NK-92 (cell line): ENCODE data around the gene JARID2.
"Not testable (repeated sequence)": the region's sequence is repeated elsewhere in the genome, so short reads cannot be mapped to it uniquely, and the experiment has no call there.

ENCODE experiments used
- DNase-seq: peaks from one replicate; lab custom pipeline; 2025; ENCODE audit not compliant: unreplicated experiment; lab: John Stamatoyannopoulos, UW

JARID2 gene

DNA sequence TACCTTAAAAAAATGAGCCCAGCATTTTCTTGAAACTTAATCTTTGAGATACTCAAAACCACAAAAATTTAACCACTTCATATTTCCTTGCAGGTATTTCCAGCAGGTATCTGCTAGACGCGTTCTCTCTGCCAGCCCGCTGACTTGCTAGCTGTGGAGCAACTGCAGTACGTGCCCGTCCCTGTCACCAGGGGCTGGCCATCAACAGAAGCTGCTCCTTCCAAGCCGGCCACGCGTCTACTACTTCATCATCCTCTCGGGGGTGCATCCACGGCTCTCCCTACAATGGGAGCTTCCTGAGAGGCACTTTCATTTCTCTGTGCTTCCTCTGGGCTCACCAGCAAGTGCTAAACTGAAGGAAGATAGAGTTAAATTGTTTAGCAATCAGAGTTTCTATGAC lies 284.5 kb downstream of the JARID2 start:
- no peak for DNase-seq

DNA sequence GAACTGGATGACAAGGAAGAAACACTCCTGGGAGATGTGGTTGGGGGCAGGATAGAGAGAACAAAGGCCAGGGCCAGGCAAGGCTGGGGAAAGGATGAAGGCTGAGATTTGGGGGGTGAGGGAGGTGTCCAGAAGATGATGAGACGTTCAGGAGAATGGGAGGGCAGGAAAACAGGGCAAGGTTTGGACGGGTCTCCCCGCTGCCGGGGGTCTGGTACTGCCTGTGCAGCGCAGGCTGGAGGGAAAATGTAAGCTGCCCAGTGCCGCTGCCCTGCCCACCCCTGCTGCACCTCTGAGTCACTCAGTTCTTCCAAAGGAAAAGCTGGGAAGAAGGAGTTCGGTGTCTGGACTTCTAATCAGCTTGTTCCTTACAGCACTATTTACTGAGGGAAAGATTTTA lies 286.1 kb downstream of the JARID2 start:
- no peak for DNase-seq

GRCh38 chr6:15533379-15534026 lies 287.6 kb downstream of the JARID2 start:
- DNase-seq = no peak

DNA sequence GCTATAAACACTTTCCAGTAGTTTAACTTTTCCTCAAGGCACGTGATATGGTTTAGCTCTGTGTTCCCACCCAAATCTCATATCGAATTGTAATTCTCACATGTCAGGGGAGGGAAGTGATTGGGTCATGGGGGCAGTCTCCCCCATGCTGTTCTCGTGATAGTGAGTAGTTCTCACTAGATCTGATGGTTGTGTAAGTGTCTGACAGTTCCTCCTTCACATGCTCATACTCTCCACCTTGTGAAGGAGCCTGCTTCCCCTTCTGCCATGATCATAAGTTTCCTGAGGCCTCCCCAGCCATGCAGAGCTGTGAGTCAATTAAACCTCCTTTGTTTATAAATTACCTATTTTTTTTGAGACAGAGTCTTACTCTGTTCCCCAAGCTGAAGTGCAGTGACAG lies 289.1 kb downstream of the JARID2 start:
- DNase-seq = no peak

GRCh38 chr6:15535495-15536197 lies 289.8 kb downstream of the JARID2 start:
- no peak for DNase-seq

DNA sequence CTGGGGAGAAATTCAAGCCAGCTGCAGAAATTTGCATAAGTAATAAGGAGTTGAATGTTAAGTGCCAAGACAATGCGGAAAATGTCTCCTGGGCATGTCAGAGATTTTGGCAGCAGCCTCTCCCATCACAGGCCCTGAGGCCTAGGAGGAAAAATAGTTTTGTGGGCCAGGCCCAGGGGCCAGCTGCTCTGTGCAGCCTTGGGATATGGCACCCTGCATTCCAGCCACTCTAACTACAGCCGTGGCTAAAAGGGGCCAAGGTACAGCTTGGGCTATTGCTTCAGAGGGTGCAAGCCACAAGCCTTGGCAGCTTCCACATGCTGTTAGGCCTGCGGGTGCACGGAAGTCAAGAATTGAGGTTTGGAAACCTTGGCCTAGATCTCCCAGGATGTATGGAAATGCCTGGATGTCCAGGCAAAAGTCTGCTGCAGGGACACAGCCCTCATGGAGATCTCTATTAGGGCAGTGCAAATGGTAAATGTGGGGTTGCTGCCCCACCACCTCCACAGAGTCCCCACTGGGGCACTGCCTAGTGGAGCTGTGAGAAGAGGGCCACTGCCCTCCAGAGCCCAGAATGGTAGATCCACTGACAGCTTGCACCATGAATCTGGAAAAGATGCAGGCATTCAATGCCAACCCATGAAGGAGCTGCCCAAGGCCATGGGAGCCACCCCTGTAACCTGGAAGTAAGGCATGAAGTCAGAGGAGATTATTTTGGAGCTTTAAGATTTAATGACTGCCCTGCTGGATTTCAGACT lies 290.5 kb downstream of the JARID2 start:
- DNase-seq = no peak

- DNase-seq = no peak
These were observed 292.2 kb downstream of the JARID2 start for GRCh38 chr6:15538106-15538505.

DNA sequence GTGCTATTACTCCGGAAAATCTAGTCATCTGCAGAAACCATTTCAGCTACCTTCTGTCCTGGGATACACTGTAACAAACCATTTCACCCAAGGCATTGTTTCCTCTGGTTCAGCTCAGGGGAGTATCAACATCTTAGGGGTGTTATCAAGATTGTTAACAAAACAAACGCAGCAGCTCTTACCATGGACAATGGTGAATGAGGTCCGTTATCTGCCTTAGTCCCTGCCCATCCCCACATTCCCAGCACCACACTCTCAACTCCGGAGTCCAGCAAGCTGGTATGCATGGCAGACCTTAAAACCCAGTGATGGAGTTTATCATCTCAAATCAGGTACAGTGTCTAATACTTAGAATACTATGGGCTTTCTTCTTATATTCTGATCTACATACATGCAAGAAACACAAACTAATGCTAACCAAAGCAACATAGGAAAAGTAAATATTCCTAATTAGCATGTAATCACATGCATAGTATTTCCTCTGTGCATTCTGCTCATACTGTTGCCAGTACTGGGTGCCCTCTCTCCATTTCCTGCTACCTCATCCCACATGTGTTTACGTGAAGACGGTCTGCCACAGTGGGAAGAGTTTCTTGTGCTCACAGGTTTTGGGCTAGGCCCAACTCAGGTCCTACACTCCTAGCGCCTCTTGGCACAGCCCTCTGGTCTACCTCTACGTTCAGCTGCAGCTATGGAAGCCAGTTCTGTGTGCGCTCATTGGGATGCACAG lies 293.1 kb downstream of the JARID2 start:
- no peak for DNase-seq

DNA sequence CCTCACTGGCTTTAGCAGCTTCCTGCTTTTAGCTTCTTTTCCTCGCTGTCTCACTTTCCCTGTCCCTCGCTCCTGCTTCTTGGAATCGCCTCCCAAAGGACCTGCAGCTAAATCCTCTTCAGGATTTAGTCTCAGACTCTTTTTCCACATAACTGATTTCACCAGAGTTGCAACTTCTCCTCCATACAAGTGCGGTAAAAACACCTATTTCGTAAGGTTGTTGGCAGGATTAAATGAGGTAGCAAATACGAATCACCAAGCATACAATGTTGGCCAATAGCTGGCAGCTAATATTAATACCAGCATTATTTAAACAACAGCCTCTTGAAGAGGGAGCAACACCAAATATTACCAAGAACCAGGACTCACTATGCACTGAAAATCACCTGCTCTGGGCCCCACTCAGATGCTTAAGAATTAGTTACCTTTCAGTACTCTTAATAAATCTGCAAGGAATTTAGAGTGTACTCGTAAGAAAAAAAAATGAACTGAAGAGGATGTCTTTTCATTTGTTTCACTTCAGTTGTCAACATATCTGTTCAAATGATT lies 293.9 kb downstream of the JARID2 start:
- no peak for DNase-seq

DNA sequence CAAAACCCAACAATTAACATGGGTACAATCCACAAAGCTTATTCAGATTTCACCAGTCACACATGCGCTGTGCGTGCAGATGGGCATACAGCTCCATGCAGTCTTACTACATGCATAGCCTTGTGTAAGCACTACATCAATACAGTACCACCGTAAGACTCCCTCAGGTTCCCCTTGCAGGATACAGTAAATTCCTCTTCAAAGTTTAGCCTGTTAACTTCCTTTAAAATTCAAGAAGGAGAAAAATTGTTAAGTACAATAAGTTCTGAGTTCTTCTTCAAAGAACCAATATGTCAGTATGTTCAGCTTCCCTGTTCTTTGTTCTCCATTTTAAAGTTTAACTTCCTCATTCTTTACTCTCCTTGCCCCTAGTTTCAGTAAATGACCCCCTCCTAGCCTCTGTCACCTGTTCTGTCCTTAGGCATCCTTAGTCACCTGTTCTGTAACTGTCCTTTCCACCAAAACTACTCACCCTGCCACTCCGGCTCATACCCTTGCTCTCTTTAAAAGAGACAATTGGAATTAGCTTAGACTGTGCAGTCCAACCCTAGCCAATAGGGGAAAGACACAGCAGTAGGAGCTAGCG lies 297.6 kb downstream of the JARID2 start:
- DNase-seq = not testable (repeated sequence)

- no peak for DNase-seq
These were observed 298.5 kb downstream of the JARID2 start for GRCh38 chr6:15544321-15544900.

DNA sequence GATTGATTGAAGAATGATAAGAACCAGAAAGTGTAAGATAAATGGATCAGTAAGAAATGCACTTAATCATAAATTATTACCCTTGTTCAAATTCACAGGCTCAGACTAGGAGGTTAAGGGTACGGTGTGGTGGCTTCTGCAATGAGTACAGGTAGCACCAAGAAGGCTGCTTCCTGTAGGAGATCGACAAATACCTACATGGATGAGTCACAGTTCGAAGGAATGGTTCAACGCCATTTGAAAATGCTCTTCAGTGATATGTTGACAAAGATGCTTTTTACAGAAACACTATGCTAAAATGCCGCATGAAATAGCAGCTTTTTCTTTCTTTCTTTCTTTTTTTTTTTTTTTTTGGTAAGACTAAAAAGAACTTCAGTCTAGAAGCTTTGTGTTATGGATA lies 300.7 kb downstream of the JARID2 start:
- no peak for DNase-seq

GRCh38 chr6:15547400-15547799 lies 301.5 kb downstream of the JARID2 start:
- no peak for DNase-seq

DNA sequence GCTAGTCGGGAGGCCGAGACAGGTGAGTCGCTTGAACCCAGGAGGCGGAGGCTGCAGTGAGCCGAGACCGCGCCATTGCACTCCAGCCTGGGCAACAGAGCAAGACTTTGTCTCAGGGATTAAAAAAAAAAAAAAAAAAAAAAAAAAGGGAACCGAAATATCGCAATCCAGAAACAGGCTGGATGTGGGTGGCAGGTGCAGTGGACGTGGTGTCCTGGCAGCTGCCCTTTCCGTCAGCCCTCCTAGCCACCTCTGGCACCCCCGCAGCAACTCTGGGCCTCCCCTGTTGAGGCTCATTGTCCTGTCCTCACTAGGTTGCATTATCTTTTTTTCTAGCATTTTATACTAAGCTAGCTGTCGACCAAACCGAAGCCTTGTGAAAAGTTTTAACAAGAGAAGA lies 303.5 kb downstream of the JARID2 start:
- DNase-seq = no peak

- no peak for DNase-seq
These were observed 304.8 kb downstream of the JARID2 start for GRCh38 chr6:15550546-15551123.

GRCh38 chr6:15551262-15551661 lies 305.4 kb downstream of the JARID2 start:
- DNase-seq = no peak

DNA sequence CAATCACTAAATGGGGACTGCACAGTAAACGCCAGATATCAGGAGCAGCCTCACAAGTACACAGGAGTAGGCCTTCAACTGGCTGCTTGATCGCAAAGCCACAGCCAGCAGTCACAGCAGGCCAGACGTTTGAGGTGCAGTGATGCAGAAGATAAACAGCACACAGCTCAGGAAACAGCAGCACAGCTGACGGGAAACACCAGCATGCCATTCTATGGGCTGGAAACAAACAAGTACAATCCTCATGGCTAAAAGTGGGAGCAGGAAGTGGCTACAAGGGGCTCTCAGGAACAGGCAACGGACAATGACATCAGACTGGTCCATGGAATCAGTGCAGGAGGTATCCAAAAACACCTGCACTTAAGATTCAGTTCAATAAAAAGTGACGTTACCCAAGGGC lies 305.9 kb downstream of the JARID2 start:
- DNase-seq = no peak

GRCh38 chr6:15553031-15553430 lies 307.2 kb downstream of the JARID2 start:
- no peak for DNase-seq

GRCh38 chr6:15553736-15554294 lies 307.9 kb downstream of the JARID2 start:
- DNase-seq = no peak

DNA sequence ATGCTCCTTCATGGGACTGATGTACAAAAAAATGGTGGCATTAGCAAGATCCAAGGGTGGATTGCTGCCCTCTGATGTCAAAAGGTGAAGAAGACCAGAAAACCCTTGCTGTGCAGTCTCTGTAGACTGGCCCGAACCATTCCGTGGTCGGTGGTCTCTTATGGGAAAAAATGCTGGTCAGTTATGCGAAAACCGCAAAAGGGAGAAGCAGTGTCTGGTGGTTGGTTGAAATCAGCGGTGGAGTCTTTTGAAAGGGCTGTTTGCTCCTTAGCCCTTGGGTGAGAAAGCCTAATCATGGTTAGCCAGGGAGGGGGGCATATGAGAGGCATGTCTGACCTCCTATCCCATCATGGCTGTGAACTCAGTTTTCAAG lies 308.8 kb downstream of the JARID2 start:
- no peak for DNase-seq
